Pericardium fibroblast (primary cell): ENCODE data around the gene EPB41L4A. TPM values are rescaled to one million over a fixed set of nuclear protein-coding genes. Genes with fewer than 3 reads are reported as not detected.

Source experiments
- total RNA-seq: library from RNA; depleted of rRNA; stranded (reverse); fragments of >200 nt; gene quantifications from 2 replicates; pipeline ENCODE4 v1.2.3, GENCODE V29; 2015

Gene EPB41L4A, protein sequence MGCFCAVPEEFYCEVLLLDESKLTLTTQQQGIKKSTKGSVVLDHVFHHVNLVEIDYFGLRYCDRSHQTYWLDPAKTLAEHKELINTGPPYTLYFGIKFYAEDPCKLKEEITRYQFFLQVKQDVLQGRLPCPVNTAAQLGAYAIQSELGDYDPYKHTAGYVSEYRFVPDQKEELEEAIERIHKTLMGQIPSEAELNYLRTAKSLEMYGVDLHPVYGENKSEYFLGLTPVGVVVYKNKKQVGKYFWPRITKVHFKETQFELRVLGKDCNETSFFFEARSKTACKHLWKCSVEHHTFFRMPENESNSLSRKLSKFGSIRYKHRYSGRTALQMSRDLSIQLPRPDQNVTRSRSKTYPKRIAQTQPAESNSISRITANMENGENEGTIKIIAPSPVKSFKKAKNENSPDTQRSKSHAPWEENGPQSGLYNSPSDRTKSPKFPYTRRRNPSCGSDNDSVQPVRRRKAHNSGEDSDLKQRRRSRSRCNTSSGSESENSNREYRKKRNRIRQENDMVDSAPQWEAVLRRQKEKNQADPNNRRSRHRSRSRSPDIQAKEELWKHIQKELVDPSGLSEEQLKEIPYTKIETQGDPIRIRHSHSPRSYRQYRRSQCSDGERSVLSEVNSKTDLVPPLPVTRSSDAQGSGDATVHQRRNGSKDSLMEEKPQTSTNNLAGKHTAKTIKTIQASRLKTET
- 14.2 TPM in 1 of 2 replicates, not detected in the other for total RNA-seq

DNA sequence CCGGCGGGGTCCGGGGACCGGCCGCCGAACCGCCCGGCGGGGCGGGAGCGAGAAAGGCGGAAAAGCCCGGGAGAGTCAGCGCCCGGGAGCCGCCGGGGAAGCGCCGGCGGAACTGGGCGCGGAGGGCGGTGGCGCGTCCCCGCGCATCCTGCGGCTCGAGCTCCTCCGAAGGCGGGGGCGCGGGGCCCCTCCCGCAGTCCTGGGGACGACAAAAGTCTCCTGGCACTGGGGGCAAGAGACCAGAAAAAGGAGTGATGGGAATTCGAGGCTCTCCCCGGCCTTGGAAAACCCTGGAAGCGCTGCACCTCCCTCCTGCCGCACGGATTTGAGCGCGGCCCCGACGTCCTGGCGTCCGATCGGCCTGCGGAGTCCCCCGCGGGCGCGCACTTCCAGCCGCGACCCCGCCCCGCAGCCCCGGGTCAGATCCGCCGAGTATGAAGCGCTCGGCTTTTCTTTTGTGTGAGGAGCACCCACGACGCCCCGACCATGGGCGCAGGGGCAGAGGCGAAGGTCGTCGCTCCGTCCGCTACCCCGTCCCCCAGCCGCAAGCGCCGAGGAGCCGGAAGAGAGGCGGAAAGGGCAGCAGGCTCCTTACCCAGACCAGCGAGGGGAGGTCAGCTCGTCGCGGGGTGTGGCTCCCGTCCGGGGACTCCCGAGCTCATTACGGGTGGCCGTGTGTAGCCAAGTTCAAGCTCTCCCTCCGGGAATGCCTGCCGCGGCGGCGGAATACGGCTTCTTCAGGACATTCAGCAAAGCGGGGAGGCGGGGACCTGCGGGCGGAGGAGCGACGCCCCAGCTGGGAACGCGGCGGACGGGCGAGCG lies at the start of gene EPB41L4A:
Gene EPB41L4A, minus strand, starts transcription at position 114 of the 822 bp plus-strand sequence. CDS start 238 bp downstream, outside the sequence.

